ENCODE measurements around the gene MEF2D.

The MEF2D gene

GRCh38 chr1:156493742-156494141, 6.8 kb downstream of the MEF2D start:
- Histone ChIP-seq H3F3A (ENCODE audit: insufficient read depth, low read length) (peaks cover 99% of the 10 kb centered on the region), H3K4me1 (ENCODE audit: low read length) (peaks cover 92% of the 10 kb centered on the region), H4K20me1 (ENCODE audit: insufficient read depth, low read length) (no peaks in the 10 kb centered on the region), H3K4me2 (ENCODE audit: low read depth, low read length) (peak overlapping the region; percentile 90), H3K79me2 (ENCODE audit: low read length) (peaks cover 98% of the 10 kb centered on the region), H3K27me3 (replicated peaks; ENCODE audit: insufficient read depth, low read length) (no peaks in the 10 kb centered on the region), H3K4me3 (ENCODE audit: low read length) (peak overlapping the region; percentile 19; the same call in 1 of the 2 replicates), H3K27ac (ENCODE audit: low read length) (peak overlapping the region; percentile 83; the same call in 1 of the 2 replicates), H3K9me3 (replicated peaks; ENCODE audit: insufficient read depth, low read length) (no peaks in the 10 kb centered on the region), H2AFZ (ENCODE audit: low read length) (no peak overlapping the region), H3K36me3 (replicated peaks; ENCODE audit: insufficient read depth, low read length) (0 out of 2 replicates have a peak, but pooled peaks cover 8% of the 10 kb centered on the region), H3K9me2 (replicated peaks; ENCODE audit: insufficient read depth, low read length) (no peaks in the 10 kb centered on the region), H3K9ac (ENCODE audit: low read length) (peak overlapping the region; percentile 24; the same call in 1 of the 2 replicates)
- no peak for TF ChIP-seq EZH2 (optimal IDR thresholded peaks at IDR 0.05; ENCODE audit: low read depth, low read length)
- no peak for TF ChIP-seq CTCF (IDR thresholded peaks at IDR 0.05; ENCODE audit: low read length)
- no peak for TF ChIP-seq EZH2phosphoT487 (IDR thresholded peaks at IDR 0.05; ENCODE audit: low read length)
- DNase-seq = peak; percentile 24

- peak; percentile 51 for DNase-seq
- H3K9ac ChIP-seq (ENCODE audit: low read length) = peak overlapping the region; percentile 24; the same call in 1 of the 2 replicates
- H3K79me2 ChIP-seq (ENCODE audit: low read length) = peaks cover 98% of the 10 kb centered on the region
- H3K36me3 ChIP-seq (replicated peaks; ENCODE audit: insufficient read depth, low read length) = 0 out of 2 replicates have a peak, but pooled peaks cover 8% of the 10 kb centered on the region
- H3K27ac ChIP-seq (ENCODE audit: low read length) = peak overlapping the region; percentile 83; the same call in 1 of the 2 replicates
- peaks cover 96% of the 10 kb centered on the region for H3K4me1 ChIP-seq (ENCODE audit: low read length)
- peak overlapping the region; percentile 90 for H3K4me2 ChIP-seq (ENCODE audit: low read depth, low read length)
- H3K9me3 ChIP-seq (replicated peaks; ENCODE audit: insufficient read depth, low read length) = no peaks in the 10 kb centered on the region
- TF ChIP-seq EZH2phosphoT487 (IDR thresholded peaks at IDR 0.05; ENCODE audit: low read length) = no peak
- no peak for TF ChIP-seq CTCF (IDR thresholded peaks at IDR 0.05; ENCODE audit: low read length)
- no peak for TF ChIP-seq EZH2 (optimal IDR thresholded peaks at IDR 0.05; ENCODE audit: low read depth, low read length)
- peaks cover 100% of the 10 kb centered on the region for H3F3A ChIP-seq (ENCODE audit: insufficient read depth, low read length)
- H3K27me3 ChIP-seq (replicated peaks; ENCODE audit: insufficient read depth, low read length) = no peaks in the 10 kb centered on the region
- no peaks in the 10 kb centered on the region for H4K20me1 ChIP-seq (ENCODE audit: insufficient read depth, low read length)
- no peaks in the 10 kb centered on the region for H3K9me2 ChIP-seq (replicated peaks; ENCODE audit: insufficient read depth, low read length)
- H3K4me3 ChIP-seq (ENCODE audit: low read length) = peak overlapping the region; percentile 19; the same call in 1 of the 2 replicates
- no peak overlapping the region for H2AFZ ChIP-seq (ENCODE audit: low read length)
These were observed 7.4 kb downstream of the MEF2D start for GRCh38 chr1:156493154-156493631.

DNA sequence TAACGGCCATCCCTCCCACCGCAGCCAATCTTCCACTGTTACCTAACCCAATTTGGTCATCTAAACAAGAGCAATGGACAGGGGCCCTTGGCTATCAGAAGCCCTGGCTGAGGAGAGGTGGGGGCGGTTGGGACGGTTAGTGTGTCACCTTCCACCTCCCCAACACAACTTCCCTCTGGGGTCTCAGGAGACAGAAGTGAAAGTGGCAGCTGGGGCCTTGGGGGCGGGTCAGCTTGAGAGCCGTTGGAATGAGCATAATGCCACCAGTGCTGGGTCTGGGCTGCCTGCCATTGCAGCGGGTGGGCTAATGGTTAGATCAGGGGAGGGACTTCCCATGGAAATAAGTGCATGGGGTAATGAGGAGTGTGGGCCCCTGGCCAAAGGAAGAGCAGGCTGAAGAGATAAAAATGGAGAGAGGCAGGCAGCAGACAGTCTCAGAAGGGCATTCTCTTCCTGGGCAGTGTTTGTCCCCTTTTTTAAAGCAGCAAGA, 7.9 kb downstream of the MEF2D start:
- Histone ChIP-seq H3K9ac (ENCODE audit: low read length) (peak overlapping the region; percentile 24; the same call in 1 of the 2 replicates), H3K4me2 (ENCODE audit: low read depth, low read length) (peak overlapping the region; percentile 90), H3K36me3 (replicated peaks; ENCODE audit: insufficient read depth, low read length) (0 out of 2 replicates have a peak, but pooled peaks cover 8% of the 10 kb centered on the region)

More for the DNA sequence above, 7.9 kb downstream of the MEF2D start:
- no peaks in the 10 kb centered on the region for H3K9me3 ChIP-seq (replicated peaks; ENCODE audit: insufficient read depth, low read length)
- TF ChIP-seq EZH2 (optimal IDR thresholded peaks at IDR 0.05; ENCODE audit: low read depth, low read length) (no peak), CTCF (IDR thresholded peaks at IDR 0.05; ENCODE audit: low read length) (no peak), EZH2phosphoT487 (IDR thresholded peaks at IDR 0.05; ENCODE audit: low read length) (no peak)
- H3K27me3 ChIP-seq (replicated peaks; ENCODE audit: insufficient read depth, low read length) = no peaks in the 10 kb centered on the region
- peaks cover 98% of the 10 kb centered on the region for H3K79me2 ChIP-seq (ENCODE audit: low read length)
- no peak for DNase-seq
- no peaks in the 10 kb centered on the region for H4K20me1 ChIP-seq (ENCODE audit: insufficient read depth, low read length)
- no peaks in the 10 kb centered on the region for H3K9me2 ChIP-seq (replicated peaks; ENCODE audit: insufficient read depth, low read length)
- H3K27ac ChIP-seq (ENCODE audit: low read length) = peak overlapping the region; percentile 83; the same call in 1 of the 2 replicates
- H3K4me3 ChIP-seq (ENCODE audit: low read length) = peak overlapping the region; percentile 19; the same call in 1 of the 2 replicates
- H3F3A ChIP-seq (ENCODE audit: insufficient read depth, low read length) = peaks cover 99% of the 10 kb centered on the region
- no peak overlapping the region for H2AFZ ChIP-seq (ENCODE audit: low read length)
- peaks cover 97% of the 10 kb centered on the region for H3K4me1 ChIP-seq (ENCODE audit: low read length)

All from MM.1S (cell line).